M059J (cell line): Measurements from ENCODE around the gene BPIFB3. TPM values are rescaled to one million over a fixed set of nuclear protein-coding genes. Genes with fewer than 3 reads are reported as not detected.
A peak's percentile ranks its signal among the peaks of the same experiment; 100 is the strongest.

Experiments
- DNase-seq: peaks from one replicate; pipeline ENCODE4 v3.0.0-alpha.2; 2012; ENCODE audit warnings: low read depth
- total RNA-seq: library from RNA; depleted of rRNA; stranded (reverse); fragments of >200 nt; shearing (Covaris generic); gene quantifications from 2 replicates; pipeline ENCODE4 v1.2.3, GENCODE V29; 2014

Gene BPIFB3
- total RNA-seq, 1 experiment from 2014 or later, result not detected

- DNase-seq, result no peak
These were observed 7.9 kb downstream of the BPIFB3 start for GRCh38 chr20:33061658-33062028.

GRCh38 chr20:33062105-33062824, 8.6 kb downstream of the BPIFB3 start:
- no peak for DNase-seq

- no peak for DNase-seq
These were observed 9.1 kb downstream of the BPIFB3 start for GRCh38 chr20:33062825-33063149.

- DNase-seq, result no peak
These were observed 9.6 kb downstream of the BPIFB3 start for GRCh38 chr20:33063271-33063670.

GRCh38 chr20:33064572-33065287, 11.0 kb downstream of the BPIFB3 start:
- DNase-seq, result no peak

GRCh38 chr20:33065785-33066184, 12.1 kb downstream of the BPIFB3 start:
- no peak for DNase-seq

- DNase-seq, result no peak
These were observed 14.1 kb downstream of the BPIFB3 start for GRCh38 chr20:33067806-33068205.

GRCh38 chr20:33068251-33068939, 14.7 kb downstream of the BPIFB3 start:
- no peak for DNase-seq

GRCh38 chr20:33069673-33070072, 16.0 kb downstream of the BPIFB3 start:
- no peak for DNase-seq

GRCh38 chr20:33070111-33071053, 16.7 kb downstream of the BPIFB3 start:
- DNase-seq, result no peak

GRCh38 chr20:33071198-33071597, 17.5 kb downstream of the BPIFB3 start:
- DNase-seq, result no peak

- DNase-seq, result no peak
These were observed 18.7 kb downstream of the BPIFB3 start for GRCh38 chr20:33072362-33072761.

GRCh38 chr20:33072813-33073212, 19.1 kb downstream of the BPIFB3 start:
- DNase-seq, result no peak

- no peak for DNase-seq
These were observed 21.0 kb downstream of the BPIFB3 start for GRCh38 chr20:33074675-33075074.

GRCh38 chr20:33075281-33075680, 21.6 kb downstream of the BPIFB3 start:
- no peak for DNase-seq

GRCh38 chr20:33076662-33077372, 23.1 kb downstream of the BPIFB3 start:
- DNase-seq, result peak; percentile 60

GRCh38 chr20:33079259-33079658, 25.6 kb downstream of the BPIFB3 start, which contains the start of gene BPIFB4:
BPIFB4 (plus strand) TSS chr20:33079643; CDS start chr20:33081527, 1,884 bp downstream.
- peak; percentile 87 for DNase-seq

- no peak for DNase-seq
These were observed 27.9 kb downstream of the BPIFB3 start for GRCh38 chr20:33081411-33082154.

- peak; percentile 23 for DNase-seq
These were observed 28.8 kb downstream of the BPIFB3 start for GRCh38 chr20:33082546-33082945.
